ENCODE data around the gene PLCB1. TPM values are rescaled to one million over a fixed set of nuclear protein-coding genes. Genes with fewer than 3 reads are reported as not detected.

Gene PLCB1
- total RNA-seq, 1 donor, result 35.4 TPM

DNA sequence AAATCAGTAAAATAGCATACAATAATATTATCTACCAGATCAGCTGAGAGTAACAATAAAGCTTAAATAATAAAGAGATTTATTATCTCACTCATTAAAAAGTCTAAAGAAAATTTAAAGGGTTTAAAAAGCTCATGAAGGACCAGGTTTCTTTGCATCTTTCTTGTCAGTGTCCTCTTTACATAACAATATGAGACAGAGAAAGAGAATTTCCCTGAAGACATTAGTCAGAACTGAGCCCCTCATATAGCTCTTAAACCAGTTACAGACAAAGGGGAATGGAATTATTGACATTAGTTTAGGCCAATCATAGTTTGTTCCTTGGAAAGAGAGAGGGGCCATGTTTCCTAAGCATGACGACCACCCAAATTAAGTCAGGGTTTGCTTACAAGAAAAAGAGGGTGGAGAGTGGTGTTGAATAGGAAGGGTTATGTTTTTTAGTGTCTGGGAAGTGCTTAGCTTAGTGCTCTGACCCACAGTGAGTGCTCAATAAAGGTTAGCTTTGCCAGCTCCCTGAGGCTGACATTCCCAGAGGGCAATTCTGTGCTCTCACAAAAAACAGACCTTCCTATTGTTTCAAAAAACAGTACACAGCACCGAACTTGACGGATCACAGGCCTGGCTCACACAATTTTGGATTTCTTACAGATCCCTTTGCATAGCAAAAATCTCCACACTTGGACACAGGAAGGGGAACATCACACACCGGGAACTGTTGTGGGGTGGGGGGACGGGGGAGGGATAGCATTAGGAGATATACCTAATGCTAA, 3.6 kb upstream of the PLCB1 start:
- DNase-seq (ENCODE audit: low read depth), result no peak
- H3K4me3 ChIP-seq (ENCODE audit: low read depth, low read length), result no peak overlapping the region
- TF ChIP-seq, protein P1, sequence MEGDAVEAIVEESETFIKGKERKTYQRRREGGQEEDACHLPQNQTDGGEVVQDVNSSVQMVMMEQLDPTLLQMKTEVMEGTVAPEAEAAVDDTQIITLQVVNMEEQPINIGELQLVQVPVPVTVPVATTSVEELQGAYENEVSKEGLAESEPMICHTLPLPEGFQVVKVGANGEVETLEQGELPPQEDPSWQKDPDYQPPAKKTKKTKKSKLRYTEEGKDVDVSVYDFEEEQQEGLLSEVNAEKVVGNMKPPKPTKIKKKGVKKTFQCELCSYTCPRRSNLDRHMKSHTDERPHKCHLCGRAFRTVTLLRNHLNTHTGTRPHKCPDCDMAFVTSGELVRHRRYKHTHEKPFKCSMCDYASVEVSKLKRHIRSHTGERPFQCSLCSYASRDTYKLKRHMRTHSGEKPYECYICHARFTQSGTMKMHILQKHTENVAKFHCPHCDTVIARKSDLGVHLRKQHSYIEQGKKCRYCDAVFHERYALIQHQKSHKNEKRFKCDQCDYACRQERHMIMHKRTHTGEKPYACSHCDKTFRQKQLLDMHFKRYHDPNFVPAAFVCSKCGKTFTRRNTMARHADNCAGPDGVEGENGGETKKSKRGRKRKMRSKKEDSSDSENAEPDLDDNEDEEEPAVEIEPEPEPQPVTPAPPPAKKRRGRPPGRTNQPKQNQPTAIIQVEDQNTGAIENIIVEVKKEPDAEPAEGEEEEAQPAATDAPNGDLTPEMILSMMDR (IDR thresholded peaks at IDR 0.05; ENCODE audit: insufficient read depth, low read depth, low read length), result no peak

- DNase-seq (ENCODE audit: low read depth), result peak; percentile 93
- H3K4me3 ChIP-seq (ENCODE audit: low read depth, low read length), result no peak overlapping the region
- TF ChIP-seq, protein P1 (IDR thresholded peaks at IDR 0.05; ENCODE audit: insufficient read depth, low read depth, low read length), result no peak
These were observed 2.7 kb upstream of the PLCB1 start for GRCh38 chr20:8129211-8129976.

DNA sequence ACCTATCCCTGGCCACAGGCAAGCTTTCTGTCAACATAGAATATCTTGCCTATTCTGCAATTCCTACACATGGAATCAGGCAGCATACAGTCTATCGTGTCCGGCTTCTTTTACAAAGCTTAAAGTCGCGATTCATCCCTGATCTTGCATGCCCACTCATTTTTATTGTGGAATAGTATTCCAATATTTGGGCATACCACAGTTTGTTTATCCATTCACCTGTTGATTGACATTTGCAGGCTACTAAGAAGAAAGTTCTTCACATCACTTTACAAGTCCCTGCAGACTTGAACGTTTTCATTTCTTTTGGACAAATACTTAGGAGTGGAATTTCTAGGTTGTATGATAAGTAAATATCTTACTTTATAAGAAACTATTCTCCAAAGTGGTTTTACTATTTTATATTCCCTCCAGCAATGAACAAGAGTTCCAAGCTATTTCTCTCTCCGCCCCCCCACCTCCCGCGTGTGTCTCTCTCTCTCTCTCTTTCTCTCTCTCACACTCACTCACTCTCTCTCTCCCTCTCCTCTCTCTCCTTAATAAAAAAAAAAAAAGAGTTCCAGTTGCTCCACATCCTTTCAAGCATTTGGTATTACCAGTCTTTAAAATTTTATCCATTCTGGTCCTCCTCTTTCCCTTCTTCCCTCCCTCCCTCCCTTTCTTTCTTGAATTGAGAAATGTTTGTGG, 1.1 kb upstream of the PLCB1 start:
- TF ChIP-seq, protein P1 (IDR thresholded peaks at IDR 0.05; ENCODE audit: insufficient read depth, low read depth, low read length), result no peak
- H3K4me3 ChIP-seq (ENCODE audit: low read depth, low read length), result no peak overlapping the region
- DNase-seq (ENCODE audit: low read depth), result no peak

DNA sequence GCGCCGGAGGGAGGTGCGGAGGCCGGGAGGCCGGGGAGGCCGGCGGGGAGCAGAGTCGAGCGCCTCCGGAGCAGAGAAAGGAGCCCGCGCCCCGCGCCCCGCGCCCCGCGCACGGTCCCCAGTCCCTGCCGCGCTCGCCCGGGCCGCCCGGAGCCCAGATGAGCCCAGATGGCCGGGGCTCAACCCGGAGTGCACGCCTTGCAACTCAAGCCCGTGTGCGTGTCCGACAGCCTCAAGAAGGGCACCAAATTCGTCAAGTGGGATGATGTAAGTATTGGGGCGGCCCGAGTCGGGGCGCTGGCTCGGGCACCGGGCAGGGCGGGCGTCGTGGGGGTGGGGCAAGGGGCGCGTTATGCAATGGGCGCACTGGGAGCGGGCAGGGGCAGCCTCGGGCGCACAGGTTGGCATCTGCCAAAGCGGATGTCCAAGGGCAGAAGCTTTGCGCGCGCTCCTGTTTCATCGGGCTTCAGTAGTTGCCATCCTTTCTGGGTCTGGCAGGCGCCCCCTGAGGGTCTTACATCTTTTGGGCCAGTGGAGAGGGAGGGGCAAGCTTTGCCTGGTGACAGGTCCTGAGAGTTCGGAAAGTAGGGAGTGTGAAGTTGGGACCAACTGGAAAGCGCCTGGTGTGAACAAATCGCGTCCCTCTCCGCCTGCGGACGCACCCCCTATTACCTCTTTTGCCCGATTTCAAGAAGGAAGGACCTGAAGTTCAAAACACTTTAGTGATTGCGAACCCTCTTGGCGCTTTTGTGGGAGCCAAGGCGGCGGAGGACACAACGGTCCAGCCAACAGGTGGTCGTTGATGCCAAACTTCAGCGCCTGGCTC, 631 bp downstream of the PLCB1 start:
- peak; percentile 26 for DNase-seq (ENCODE audit: low read depth)
- TF ChIP-seq, protein P1 (IDR thresholded peaks at IDR 0.05; ENCODE audit: insufficient read depth, low read depth, low read length), result no peak
- peak overlapping the region; percentile 60 for H3K4me3 ChIP-seq (ENCODE audit: low read depth, low read length)

- peak overlapping the region; percentile 60 for H3K4me3 ChIP-seq (ENCODE audit: low read depth, low read length)
- TF ChIP-seq, protein P1 (IDR thresholded peaks at IDR 0.05; ENCODE audit: insufficient read depth, low read depth, low read length), result no peak
- no peak for DNase-seq (ENCODE audit: low read depth)
These were observed 1.3 kb downstream of the PLCB1 start for GRCh38 chr20:8133310-8133768.

DNA sequence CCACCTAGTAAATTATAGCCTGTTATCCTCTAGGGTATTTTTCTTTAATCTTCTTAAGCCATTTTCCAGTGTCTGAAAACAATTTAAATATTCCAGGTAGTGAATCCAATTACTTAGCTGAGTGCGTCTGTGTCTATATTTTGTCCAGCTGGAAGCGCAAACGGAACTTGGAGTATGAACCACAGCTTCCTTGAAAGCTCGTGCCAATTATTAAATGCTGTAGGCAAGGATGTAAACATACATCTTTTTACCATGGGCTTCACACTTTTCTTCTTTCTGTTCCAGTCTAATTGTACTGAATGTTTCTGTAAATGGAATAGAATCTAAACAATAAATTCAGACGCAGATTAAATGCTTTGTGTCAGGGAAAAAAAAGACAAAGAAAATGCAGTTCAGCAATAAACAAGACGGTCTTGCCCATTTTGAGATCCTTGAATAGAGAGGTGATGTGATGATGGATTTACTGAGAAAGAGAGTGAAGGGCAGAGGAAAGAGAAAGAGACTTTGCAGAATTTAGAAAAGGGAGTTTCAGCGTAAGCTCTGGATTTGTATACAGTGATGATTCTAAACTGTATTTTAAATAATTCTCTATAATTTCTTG, 1.9 kb downstream of the PLCB1 start:
- TF ChIP-seq, protein P1 (IDR thresholded peaks at IDR 0.05; ENCODE audit: insufficient read depth, low read depth, low read length), result no peak
- no peak for DNase-seq (ENCODE audit: low read depth)
- no peak overlapping the region for H3K4me3 ChIP-seq (ENCODE audit: low read depth, low read length)

Data from fibroblast of villous mesenchyme (primary cell).